Ovary (tissue), 3 donors: ENCODE data around the gene DARS2.

Experiments used
- POLR2A ChIP-seq: fragments of 450-650 bp; IDR thresholded peaks from one replicate; pipeline ENCODE4 v1.6.1; 2017; ENCODE audit warnings: antibody characterized with exemption, mild to moderate bottlenecking, moderate library complexity
- TF ChIP-seq, protein P1 (sequence below), 3 donors: fragments of 450-650 bp in 2 of 3; fragments of 200-600 bp in 1 of 3; IDR thresholded peaks; one replicate each; pipeline versions ENCODE4 v1.5.1 to v1.8.0; 2016 to 2022; ENCODE audit warnings: antibody characterized with exemption in 3 of 3, mild to moderate bottlenecking in 1 of 3
- donor health status: DM: no; HTN: no; CAD: no.

DNA sequence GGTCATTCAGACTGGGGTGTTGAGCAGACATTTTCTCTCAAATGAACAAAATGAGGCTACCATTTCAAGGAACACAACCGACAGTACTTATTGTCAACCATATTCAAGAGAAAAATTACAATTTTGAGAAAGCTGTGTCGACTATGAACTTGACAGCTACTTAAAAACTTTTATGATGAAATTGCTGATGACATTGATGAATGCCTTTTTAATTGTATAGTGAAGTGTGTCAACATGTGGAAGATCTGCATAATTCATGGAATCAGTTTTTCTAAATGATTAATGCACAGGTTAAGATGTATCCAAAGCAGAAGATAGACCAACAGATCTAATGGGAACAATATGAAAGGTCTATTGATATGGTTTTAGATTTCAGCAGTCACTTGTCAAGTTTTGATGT is 34.6 kb upstream of the DARS2 start:
- TF ChIP-seq, protein P1, sequence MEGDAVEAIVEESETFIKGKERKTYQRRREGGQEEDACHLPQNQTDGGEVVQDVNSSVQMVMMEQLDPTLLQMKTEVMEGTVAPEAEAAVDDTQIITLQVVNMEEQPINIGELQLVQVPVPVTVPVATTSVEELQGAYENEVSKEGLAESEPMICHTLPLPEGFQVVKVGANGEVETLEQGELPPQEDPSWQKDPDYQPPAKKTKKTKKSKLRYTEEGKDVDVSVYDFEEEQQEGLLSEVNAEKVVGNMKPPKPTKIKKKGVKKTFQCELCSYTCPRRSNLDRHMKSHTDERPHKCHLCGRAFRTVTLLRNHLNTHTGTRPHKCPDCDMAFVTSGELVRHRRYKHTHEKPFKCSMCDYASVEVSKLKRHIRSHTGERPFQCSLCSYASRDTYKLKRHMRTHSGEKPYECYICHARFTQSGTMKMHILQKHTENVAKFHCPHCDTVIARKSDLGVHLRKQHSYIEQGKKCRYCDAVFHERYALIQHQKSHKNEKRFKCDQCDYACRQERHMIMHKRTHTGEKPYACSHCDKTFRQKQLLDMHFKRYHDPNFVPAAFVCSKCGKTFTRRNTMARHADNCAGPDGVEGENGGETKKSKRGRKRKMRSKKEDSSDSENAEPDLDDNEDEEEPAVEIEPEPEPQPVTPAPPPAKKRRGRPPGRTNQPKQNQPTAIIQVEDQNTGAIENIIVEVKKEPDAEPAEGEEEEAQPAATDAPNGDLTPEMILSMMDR (IDR thresholded peaks at IDR 0.05), result no peak
- TF ChIP-seq POLR2A, result no peak
